Upper lobe of right lung (tissue), 1 donor: ENCODE measurements around the gene FAM117B. TPM values are rescaled to one million over a fixed set of nuclear protein-coding genes. Genes with fewer than 3 reads are reported as not detected.
"Not testable (repeated sequence)": the region's sequence is repeated elsewhere in the genome, so short reads cannot be mapped to it uniquely, and the experiment has no call there.

Source experiments
- ATAC-seq: fragments of 200-7000 bp; cut with Tn5 transposase; one replicate; pipeline ENCODE4 v1.9.1; 2020; ENCODE audit warnings: mild to moderate bottlenecking, moderate library complexity
- DNase-seq: peaks from one replicate; pipeline ENCODE4 v3.0.0-alpha.2; 2020
- H3K27ac ChIP-seq: fragments of 200-600 bp; one replicate; pipeline ENCODE4 v1.8.0; 2022
- H3K27me3 ChIP-seq: fragments of 200-600 bp; one replicate; pipeline ENCODE4 v1.8.0; 2022; ENCODE audit warnings: mild to moderate bottlenecking
- H3K36me3 ChIP-seq: fragments of 200-600 bp; one replicate; pipeline ENCODE4 v1.8.0; 2022
- H3K4me1 ChIP-seq: fragments of 200-600 bp; one replicate; pipeline ENCODE4 v1.8.0; 2022
- H3K4me3 ChIP-seq: fragments of 200-600 bp; one replicate; pipeline ENCODE4 v1.8.0; 2022; ENCODE audit warnings: mild to moderate bottlenecking
- H3K9me3 ChIP-seq: fragments of 200-600 bp; one replicate; pipeline ENCODE4 v1.8.0; 2022
- CTCF ChIP-seq: fragments of 200-600 bp; IDR thresholded peaks from one replicate; pipeline ENCODE4 v1.8.0; 2022; ENCODE audit warnings: antibody characterized with exemption
- intact Hi-C: fragments of 100-400 bp; cut with DNase I; formaldehyde crosslinking; loops from one replicate; pipeline ENCODE4 v1.11.0; 2022
- total RNA-seq: library from RNA; stranded (reverse); fragmentation: NEBNext Ultra II Directional; extraction: Animal tissue kit (Norgen Biotek cat#: 25700); gene quantifications from one replicate; pipeline ENCODE4 v1.2.1, GENCODE V29; 2021
- donor health status: DM: no; HTN: yes; CAD: no; lungs with severe emphysema.

The FAM117B gene
- total RNA-seq, 1 donor from 2014 or later = 9.8 TPM

- H3K27me3 ChIP-seq = no peaks in the 10 kb centered on the region
- H3K27ac ChIP-seq = no peak overlapping the region
- no peaks in the 10 kb centered on the region for H3K9me3 ChIP-seq
- no peak overlapping the region for H3K4me3 ChIP-seq
- no peaks in the 10 kb centered on the region for H3K36me3 ChIP-seq
- TF ChIP-seq CTCF = no peak
- ATAC-seq (no peak), DNase-seq (no peak)
- intact Hi-C loops = no loop called here
- H3K4me1 ChIP-seq = no peaks in the 10 kb centered on the region
Measured at GRCh38 chr2:202704248-202704647, 69.5 kb downstream of the FAM117B start.

GRCh38 chr2:202705446-202706020, 70.8 kb downstream of the FAM117B start:
- H3K27ac ChIP-seq = no peak overlapping the region
- no peaks in the 10 kb centered on the region for H3K36me3 ChIP-seq
- ATAC-seq = no peak
- H3K27me3 ChIP-seq = no peaks in the 10 kb centered on the region
- no peak for DNase-seq
- no peak for TF ChIP-seq CTCF
- H3K4me1 ChIP-seq = no peaks in the 10 kb centered on the region
- intact Hi-C loops = no loop called here
- no peak overlapping the region for H3K4me3 ChIP-seq
- no peaks in the 10 kb centered on the region for H3K9me3 ChIP-seq

- ATAC-seq, H3K27ac ChIP-seq, intact Hi-C loops, H3K4me3 ChIP-seq, DNase-seq, H3K36me3 ChIP-seq, H3K4me1 ChIP-seq, H3K27me3 ChIP-seq: not testable (repeated sequence)
- H3K9me3 ChIP-seq = peaks cover 12% of the 10 kb centered on the region
Measured at GRCh38 chr2:202714971-202715935, 80.5 kb downstream of the FAM117B start.

GRCh38 chr2:202716114-202716718, 81.4 kb downstream of the FAM117B start:
- no peaks in the 10 kb centered on the region for H3K36me3 ChIP-seq
- no peak overlapping the region for H3K4me3 ChIP-seq
- no peaks in the 10 kb centered on the region for H3K27me3 ChIP-seq
- intact Hi-C loops = no loop called here
- ATAC-seq (no peak), DNase-seq (no peak)
- no peaks in the 10 kb centered on the region for H3K4me1 ChIP-seq
- no peak overlapping the region for H3K27ac ChIP-seq
- TF ChIP-seq CTCF = no peak
- H3K9me3 ChIP-seq = peaks cover 12% of the 10 kb centered on the region

GRCh38 chr2:202716953-202717597, 82.3 kb downstream of the FAM117B start:
- Histone ChIP-seq H3K27ac (no peak overlapping the region), H3K36me3 (no peaks in the 10 kb centered on the region), H3K27me3 (no peaks in the 10 kb centered on the region), H3K9me3 (peaks cover 8% of the 10 kb centered on the region), H3K4me3 (no peak overlapping the region), H3K4me1 (no peaks in the 10 kb centered on the region)
- intact Hi-C loops = no loop called here
- TF ChIP-seq CTCF = no peak
- DNase-seq (no peak), ATAC-seq (no peak)
